Vagina (tissue), 2 donors: ENCODE data around the gene ITGA11.

Experiments
- POLR2A ChIP-seq, 2 donors: fragments of 450-650 bp; IDR thresholded peaks; one replicate each; pipeline ENCODE4 v1.6.1; 2017; ENCODE audit warnings: antibody characterized with exemption in 2 of 2, mild to moderate bottlenecking in 2 of 2, moderate library complexity in 2 of 2
- POLR2AphosphoS5 ChIP-seq, 2 donors: sonication (generic); formaldehyde crosslinking; IDR thresholded peaks; one replicate each; pipeline ENCODE4 v1.9.0; 2017; ENCODE audit warnings: antibody characterized with exemption in 2 of 2, mild to moderate bottlenecking in 2 of 2, low read depth in 1 of 2; ENCODE audit not compliant: insufficient read depth in 1 of 2
- TF ChIP-seq, protein P1 (sequence below), 3 experiments: fragments of 450-650 bp in 2 of 3; fragments of 200-600 bp in 1 of 3; sonication (generic) in 1 of 3; IDR thresholded peaks; one replicate each; pipeline ENCODE4 v1.5.1; 2017 to 2019; ENCODE audit warnings: antibody characterized with exemption in 3 of 3, mild to moderate bottlenecking in 2 of 3, moderate library complexity in 2 of 3

- TF ChIP-seq, protein P1, sequence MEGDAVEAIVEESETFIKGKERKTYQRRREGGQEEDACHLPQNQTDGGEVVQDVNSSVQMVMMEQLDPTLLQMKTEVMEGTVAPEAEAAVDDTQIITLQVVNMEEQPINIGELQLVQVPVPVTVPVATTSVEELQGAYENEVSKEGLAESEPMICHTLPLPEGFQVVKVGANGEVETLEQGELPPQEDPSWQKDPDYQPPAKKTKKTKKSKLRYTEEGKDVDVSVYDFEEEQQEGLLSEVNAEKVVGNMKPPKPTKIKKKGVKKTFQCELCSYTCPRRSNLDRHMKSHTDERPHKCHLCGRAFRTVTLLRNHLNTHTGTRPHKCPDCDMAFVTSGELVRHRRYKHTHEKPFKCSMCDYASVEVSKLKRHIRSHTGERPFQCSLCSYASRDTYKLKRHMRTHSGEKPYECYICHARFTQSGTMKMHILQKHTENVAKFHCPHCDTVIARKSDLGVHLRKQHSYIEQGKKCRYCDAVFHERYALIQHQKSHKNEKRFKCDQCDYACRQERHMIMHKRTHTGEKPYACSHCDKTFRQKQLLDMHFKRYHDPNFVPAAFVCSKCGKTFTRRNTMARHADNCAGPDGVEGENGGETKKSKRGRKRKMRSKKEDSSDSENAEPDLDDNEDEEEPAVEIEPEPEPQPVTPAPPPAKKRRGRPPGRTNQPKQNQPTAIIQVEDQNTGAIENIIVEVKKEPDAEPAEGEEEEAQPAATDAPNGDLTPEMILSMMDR (IDR thresholded peaks at IDR 0.05): no peak
- TF ChIP-seq POLR2A (IDR thresholded peaks at IDR 0.05) (no peak), POLR2AphosphoS5 (IDR thresholded peaks at IDR 0.05; ENCODE audit: insufficient read depth in 1 of 2, low read depth in 1 of 2) (no peak)
These were observed 157.6 kb downstream of the ITGA11 start for GRCh38 chr15:68274201-68274848.
